HEK293 (cell line): ENCODE measurements around the gene FZR1.

Source experiments
- KLF7 ChIP-seq: fragments of 450-650 bp; formaldehyde crosslinking; IDR thresholded peaks from 2 replicates; pipeline ENCODE4 v1.5.1; 2016; ENCODE audit warnings: missing biosample characterization, missing genetic modification characterization, borderline replicate concordance
- OVOL3 ChIP-seq: fragments of 450-650 bp; formaldehyde crosslinking; IDR thresholded peaks from 2 replicates; pipeline ENCODE4 v1.5.1; 2016; ENCODE audit warnings: missing biosample characterization, missing genetic modification characterization
- ZNF146 ChIP-seq: fragments of 450-650 bp; formaldehyde crosslinking; IDR thresholded peaks from 2 replicates; pipeline ENCODE4 v1.5.1; 2016; ENCODE audit warnings: missing biosample characterization, missing genetic modification characterization
- ZNF391 ChIP-seq: fragments of 450-650 bp; formaldehyde crosslinking; IDR thresholded peaks from 2 replicates; pipeline ENCODE4 v1.5.1; 2016; ENCODE audit warnings: low read depth, missing biosample characterization, missing genetic modification characterization, borderline replicate concordance
- ZNF423 ChIP-seq: fragments of 450-650 bp; formaldehyde crosslinking; IDR thresholded peaks from 2 replicates; pipeline ENCODE4 v1.5.1; 2016; ENCODE audit warnings: missing biosample characterization, missing genetic modification characterization
- ZNF549 ChIP-seq: fragments of 450-650 bp; IDR thresholded peaks from 2 replicates; pipeline ENCODE4 v1.5.1; 2018; ENCODE audit warnings: missing biosample characterization, missing genetic modification characterization, mild to moderate bottlenecking, inconsistent platforms, moderate library complexity
- ZNF660 ChIP-seq: fragments of 450-650 bp; IDR thresholded peaks from 2 replicates; pipeline ENCODE4 v1.5.1; 2018; ENCODE audit warnings: missing biosample characterization, mild to moderate bottlenecking, missing genetic modification characterization
- ZNF785 ChIP-seq: fragments of 450-650 bp; formaldehyde crosslinking; IDR thresholded peaks from 2 replicates; pipeline ENCODE4 v1.5.1; 2016; ENCODE audit warnings: missing biosample characterization, missing genetic modification characterization
- ZNF791 ChIP-seq: fragments of 450-650 bp; formaldehyde crosslinking; IDR thresholded peaks from 2 replicates; pipeline ENCODE4 v1.5.1; 2016; ENCODE audit warnings: missing biosample characterization, missing genetic modification characterization
- ZSCAN23 ChIP-seq: fragments of 450-650 bp; formaldehyde crosslinking; IDR thresholded peaks from 2 replicates; pipeline ENCODE4 v1.5.1; 2016; ENCODE audit warnings: missing biosample characterization, missing genetic modification characterization
- TF ChIP-seq, protein P1 (sequence below): fragments of 450-650 bp; formaldehyde crosslinking; IDR thresholded peaks from 2 replicates; pipeline ENCODE4 v1.5.1; 2016; ENCODE audit warnings: missing biosample characterization, missing genetic modification characterization
- TF ChIP-seq, protein P2 (sequence below): fragments of 450-650 bp; formaldehyde crosslinking; IDR thresholded peaks from 2 replicates; pipeline ENCODE4 v1.5.1; 2016; ENCODE audit warnings: missing biosample characterization, missing genetic modification characterization
- TF ChIP-seq, protein P3 (sequence below): fragments of 450-650 bp; formaldehyde crosslinking; IDR thresholded peaks from 2 replicates; pipeline ENCODE4 v1.5.1; 2016; ENCODE audit warnings: missing biosample characterization, missing genetic modification characterization
- TF ChIP-seq, protein P4 (sequence below): fragments of 450-650 bp; formaldehyde crosslinking; IDR thresholded peaks from 2 replicates; pipeline ENCODE4 v1.5.1; 2016; ENCODE audit warnings: missing biosample characterization, missing genetic modification characterization, borderline replicate concordance
- TF ChIP-seq, protein P5 (sequence below): fragments of 450-650 bp; formaldehyde crosslinking; IDR thresholded peaks from 2 replicates; pipeline ENCODE4 v1.5.1; 2016; ENCODE audit warnings: missing biosample characterization, missing genetic modification characterization
- TF ChIP-seq, protein P6 (sequence below): fragments of 450-650 bp; formaldehyde crosslinking; IDR thresholded peaks from 2 replicates; pipeline ENCODE4 v1.5.1; 2016; ENCODE audit warnings: missing biosample characterization, missing genetic modification characterization, low read depth
- TF ChIP-seq, protein P7 (sequence below): fragments of 450-650 bp; formaldehyde crosslinking; IDR thresholded peaks from 2 replicates; pipeline ENCODE4 v1.5.1; 2017; ENCODE audit warnings: missing biosample characterization, missing genetic modification characterization
- TF ChIP-seq, protein P8 (sequence below): fragments of 450-650 bp; formaldehyde crosslinking; IDR thresholded peaks from 2 replicates; pipeline ENCODE4 v1.5.1; 2016; ENCODE audit warnings: missing biosample characterization, missing genetic modification characterization

Gene FZR1

DNA sequence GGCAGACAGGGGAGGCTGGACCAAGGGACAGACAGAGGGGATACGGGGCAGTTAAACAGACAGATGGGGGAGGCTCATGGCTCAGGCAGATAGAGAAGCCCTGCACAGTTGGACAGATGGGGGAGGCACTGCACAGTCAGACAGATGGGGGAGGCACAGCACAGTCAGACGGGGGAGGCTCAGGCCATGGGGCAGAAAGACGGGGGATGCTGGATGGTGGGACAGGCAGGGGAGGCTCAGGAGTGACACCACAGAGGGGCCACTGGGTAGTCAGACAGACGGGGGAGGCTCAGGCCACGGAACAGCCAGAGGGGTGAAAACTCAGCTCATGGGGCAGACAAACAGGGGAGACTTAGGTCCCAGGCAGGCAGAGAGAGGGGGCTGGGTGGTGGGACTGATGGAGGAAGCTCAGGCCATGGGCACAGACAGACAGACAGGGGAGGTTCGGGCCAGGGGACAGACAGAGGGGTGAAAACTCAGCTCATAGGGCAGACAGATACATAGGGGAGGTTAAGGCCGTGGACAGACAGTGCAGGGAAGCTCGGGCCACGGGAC lies 50.4 kb downstream of the FZR1 start (continued):
- TF ChIP-seq, protein P1, sequence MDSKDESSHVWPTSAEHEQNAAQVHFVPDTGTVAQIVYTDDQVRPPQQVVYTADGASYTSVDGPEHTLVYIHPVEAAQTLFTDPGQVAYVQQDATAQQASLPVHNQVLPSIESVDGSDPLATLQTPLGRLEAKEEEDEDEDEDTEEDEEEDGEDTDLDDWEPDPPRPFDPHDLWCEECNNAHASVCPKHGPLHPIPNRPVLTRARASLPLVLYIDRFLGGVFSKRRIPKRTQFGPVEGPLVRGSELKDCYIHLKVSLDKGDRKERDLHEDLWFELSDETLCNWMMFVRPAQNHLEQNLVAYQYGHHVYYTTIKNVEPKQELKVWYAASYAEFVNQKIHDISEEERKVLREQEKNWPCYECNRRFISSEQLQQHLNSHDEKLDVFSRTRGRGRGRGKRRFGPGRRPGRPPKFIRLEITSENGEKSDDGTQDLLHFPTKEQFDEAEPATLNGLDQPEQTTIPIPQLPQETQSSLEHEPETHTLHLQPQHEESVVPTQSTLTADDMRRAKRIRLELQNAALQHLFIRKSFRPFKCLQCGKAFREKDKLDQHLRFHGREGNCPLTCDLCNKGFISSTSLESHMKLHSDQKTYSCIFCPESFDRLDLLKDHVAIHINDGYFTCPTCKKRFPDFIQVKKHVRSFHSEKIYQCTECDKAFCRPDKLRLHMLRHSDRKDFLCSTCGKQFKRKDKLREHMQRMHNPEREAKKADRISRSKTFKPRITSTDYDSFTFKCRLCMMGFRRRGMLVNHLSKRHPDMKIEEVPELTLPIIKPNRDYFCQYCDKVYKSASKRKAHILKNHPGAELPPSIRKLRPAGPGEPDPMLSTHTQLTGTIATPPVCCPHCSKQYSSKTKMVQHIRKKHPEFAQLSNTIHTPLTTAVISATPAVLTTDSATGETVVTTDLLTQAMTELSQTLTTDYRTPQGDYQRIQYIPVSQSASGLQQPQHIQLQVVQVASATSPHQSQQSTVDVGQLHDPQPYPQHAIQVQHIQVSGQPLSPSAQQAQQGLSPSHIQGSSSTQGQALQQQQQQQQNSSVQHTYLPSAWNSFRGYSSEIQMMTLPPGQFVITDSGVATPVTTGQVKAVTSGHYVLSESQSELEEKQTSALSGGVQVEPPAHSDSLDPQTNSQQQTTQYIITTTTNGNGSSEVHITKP (tag by site-specific recombination): 0 out of 2 replicates have a peak, but pooled peaks have one; percentile 10
- TF ChIP-seq ZSCAN23 (tag by site-specific recombination): no peak
- TF ChIP-seq, protein P2, sequence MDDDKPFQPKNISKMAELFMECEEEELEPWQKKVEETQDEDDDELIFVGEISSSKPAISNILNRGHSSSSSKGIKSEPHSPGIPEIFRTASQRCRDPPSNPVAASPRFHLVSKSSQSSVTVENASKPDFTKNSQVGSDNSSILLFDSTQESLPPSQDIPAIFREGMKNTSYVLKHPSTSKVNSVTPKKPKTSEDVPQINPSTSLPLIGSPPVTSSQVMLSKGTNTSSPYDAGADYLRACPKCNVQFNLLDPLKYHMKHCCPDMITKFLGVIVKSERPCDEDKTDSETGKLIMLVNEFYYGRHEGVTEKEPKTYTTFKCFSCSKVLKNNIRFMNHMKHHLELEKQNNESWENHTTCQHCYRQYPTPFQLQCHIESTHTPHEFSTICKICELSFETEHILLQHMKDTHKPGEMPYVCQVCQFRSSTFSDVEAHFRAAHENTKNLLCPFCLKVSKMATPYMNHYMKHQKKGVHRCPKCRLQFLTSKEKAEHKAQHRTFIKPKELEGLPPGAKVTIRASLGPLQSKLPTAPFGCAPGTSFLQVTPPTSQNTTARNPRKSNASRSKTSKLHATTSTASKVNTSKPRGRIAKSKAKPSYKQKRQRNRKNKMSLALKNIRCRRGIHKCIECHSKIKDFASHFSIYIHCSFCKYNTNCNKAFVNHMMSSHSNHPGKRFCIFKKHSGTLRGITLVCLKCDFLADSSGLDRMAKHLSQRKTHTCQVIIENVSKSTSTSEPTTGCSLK: no peak
- TF ChIP-seq ZNF660: no peak
- TF ChIP-seq, protein P3, sequence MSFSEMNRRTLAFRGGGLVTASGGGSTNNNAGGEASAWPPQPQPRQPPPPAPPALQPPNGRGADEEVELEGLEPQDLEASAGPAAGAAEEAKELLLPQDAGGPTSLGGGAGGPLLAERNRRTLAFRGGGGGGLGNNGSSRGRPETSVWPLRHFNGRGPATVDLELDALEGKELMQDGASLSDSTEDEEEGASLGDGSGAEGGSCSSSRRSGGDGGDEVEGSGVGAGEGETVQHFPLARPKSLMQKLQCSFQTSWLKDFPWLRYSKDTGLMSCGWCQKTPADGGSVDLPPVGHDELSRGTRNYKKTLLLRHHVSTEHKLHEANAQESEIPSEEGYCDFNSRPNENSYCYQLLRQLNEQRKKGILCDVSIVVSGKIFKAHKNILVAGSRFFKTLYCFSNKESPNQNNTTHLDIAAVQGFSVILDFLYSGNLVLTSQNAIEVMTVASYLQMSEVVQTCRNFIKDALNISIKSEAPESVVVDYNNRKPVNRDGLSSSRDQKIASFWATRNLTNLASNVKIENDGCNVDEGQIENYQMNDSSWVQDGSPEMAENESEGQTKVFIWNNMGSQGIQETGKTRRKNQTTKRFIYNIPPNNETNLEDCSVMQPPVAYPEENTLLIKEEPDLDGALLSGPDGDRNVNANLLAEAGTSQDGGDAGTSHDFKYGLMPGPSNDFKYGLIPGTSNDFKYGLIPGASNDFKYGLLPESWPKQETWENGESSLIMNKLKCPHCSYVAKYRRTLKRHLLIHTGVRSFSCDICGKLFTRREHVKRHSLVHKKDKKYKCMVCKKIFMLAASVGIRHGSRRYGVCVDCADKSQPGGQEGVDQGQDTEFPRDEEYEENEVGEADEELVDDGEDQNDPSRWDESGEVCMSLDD (tag by site-specific recombination): no peak
- TF ChIP-seq ZNF423 (tag by site-specific recombination): no peak
- TF ChIP-seq ZNF549 (tag by site-specific recombination): no peak
- TF ChIP-seq, protein P4, sequence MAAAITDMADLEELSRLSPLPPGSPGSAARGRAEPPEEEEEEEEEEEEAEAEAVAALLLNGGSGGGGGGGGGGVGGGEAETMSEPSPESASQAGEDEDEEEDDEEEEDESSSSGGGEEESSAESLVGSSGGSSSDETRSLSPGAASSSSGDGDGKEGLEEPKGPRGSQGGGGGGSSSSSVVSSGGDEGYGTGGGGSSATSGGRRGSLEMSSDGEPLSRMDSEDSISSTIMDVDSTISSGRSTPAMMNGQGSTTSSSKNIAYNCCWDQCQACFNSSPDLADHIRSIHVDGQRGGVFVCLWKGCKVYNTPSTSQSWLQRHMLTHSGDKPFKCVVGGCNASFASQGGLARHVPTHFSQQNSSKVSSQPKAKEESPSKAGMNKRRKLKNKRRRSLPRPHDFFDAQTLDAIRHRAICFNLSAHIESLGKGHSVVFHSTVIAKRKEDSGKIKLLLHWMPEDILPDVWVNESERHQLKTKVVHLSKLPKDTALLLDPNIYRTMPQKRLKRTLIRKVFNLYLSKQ (tag by site-specific recombination): no peak
- 0 out of 2 replicates have a peak, but pooled peaks have one; percentile 25 for TF ChIP-seq ZNF785
- TF ChIP-seq ZNF791 (tag by site-specific recombination): no peak
- no peak for TF ChIP-seq KLF7
- TF ChIP-seq, protein P5, sequence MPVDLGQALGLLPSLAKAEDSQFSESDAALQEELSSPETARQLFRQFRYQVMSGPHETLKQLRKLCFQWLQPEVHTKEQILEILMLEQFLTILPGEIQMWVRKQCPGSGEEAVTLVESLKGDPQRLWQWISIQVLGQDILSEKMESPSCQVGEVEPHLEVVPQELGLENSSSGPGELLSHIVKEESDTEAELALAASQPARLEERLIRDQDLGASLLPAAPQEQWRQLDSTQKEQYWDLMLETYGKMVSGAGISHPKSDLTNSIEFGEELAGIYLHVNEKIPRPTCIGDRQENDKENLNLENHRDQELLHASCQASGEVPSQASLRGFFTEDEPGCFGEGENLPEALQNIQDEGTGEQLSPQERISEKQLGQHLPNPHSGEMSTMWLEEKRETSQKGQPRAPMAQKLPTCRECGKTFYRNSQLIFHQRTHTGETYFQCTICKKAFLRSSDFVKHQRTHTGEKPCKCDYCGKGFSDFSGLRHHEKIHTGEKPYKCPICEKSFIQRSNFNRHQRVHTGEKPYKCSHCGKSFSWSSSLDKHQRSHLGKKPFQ: no peak
- TF ChIP-seq, protein P6, sequence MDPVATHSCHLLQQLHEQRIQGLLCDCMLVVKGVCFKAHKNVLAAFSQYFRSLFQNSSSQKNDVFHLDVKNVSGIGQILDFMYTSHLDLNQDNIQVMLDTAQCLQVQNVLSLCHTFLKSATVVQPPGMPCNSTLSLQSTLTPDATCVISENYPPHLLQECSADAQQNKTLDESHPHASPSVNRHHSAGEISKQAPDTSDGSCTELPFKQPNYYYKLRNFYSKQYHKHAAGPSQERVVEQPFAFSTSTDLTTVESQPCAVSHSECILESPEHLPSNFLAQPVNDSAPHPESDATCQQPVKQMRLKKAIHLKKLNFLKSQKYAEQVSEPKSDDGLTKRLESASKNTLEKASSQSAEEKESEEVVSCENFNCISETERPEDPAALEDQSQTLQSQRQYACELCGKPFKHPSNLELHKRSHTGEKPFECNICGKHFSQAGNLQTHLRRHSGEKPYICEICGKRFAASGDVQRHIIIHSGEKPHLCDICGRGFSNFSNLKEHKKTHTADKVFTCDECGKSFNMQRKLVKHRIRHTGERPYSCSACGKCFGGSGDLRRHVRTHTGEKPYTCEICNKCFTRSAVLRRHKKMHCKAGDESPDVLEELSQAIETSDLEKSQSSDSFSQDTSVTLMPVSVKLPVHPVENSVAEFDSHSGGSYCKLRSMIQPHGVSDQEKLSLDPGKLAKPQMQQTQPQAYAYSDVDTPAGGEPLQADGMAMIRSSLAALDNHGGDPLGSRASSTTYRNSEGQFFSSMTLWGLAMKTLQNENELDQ (tag by site-specific recombination): no peak
- TF ChIP-seq OVOL3: no peak
- TF ChIP-seq, protein P7, sequence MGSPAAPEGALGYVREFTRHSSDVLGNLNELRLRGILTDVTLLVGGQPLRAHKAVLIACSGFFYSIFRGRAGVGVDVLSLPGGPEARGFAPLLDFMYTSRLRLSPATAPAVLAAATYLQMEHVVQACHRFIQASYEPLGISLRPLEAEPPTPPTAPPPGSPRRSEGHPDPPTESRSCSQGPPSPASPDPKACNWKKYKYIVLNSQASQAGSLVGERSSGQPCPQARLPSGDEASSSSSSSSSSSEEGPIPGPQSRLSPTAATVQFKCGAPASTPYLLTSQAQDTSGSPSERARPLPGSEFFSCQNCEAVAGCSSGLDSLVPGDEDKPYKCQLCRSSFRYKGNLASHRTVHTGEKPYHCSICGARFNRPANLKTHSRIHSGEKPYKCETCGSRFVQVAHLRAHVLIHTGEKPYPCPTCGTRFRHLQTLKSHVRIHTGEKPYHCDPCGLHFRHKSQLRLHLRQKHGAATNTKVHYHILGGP: no peak
- no peak for TF ChIP-seq ZNF146
- TF ChIP-seq, protein P8, sequence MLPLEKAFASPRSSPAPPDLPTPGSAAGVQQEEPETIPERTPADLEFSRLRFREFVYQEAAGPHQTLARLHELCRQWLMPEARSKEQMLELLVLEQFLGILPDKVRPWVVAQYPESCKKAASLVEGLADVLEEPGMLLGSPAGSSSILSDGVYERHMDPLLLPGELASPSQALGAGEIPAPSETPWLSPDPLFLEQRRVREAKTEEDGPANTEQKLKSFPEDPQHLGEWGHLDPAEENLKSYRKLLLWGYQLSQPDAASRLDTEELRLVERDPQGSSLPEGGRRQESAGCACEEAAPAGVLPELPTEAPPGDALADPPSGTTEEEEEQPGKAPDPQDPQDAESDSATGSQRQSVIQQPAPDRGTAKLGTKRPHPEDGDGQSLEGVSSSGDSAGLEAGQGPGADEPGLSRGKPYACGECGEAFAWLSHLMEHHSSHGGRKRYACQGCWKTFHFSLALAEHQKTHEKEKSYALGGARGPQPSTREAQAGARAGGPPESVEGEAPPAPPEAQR (tag by site-specific recombination): no peak
- TF ChIP-seq ZNF391: peak; percentile 31; the same call in 1 of the 2 replicates
